Daoy (cell line): ENCODE results near the gene TUBA1B. TPM values are rescaled to one million over a fixed set of nuclear protein-coding genes. Genes with fewer than 3 reads are reported as not detected.

Experiments used
- DNase-seq: peaks from one replicate; pipeline ENCODE4 v3.0.0-alpha.2; 2015; ENCODE audit warnings: low read depth
- total RNA-seq: library from RNA; depleted of rRNA; stranded (reverse); fragments of >200 nt; shearing (Covaris generic); gene quantifications from 2 replicates; pipeline ENCODE4 v1.2.3, GENCODE V29; 2014; rRNA removed

The TUBA1B gene
- total RNA-seq, 1 experiment from 2014 or later, result 3,979 TPM

DNA sequence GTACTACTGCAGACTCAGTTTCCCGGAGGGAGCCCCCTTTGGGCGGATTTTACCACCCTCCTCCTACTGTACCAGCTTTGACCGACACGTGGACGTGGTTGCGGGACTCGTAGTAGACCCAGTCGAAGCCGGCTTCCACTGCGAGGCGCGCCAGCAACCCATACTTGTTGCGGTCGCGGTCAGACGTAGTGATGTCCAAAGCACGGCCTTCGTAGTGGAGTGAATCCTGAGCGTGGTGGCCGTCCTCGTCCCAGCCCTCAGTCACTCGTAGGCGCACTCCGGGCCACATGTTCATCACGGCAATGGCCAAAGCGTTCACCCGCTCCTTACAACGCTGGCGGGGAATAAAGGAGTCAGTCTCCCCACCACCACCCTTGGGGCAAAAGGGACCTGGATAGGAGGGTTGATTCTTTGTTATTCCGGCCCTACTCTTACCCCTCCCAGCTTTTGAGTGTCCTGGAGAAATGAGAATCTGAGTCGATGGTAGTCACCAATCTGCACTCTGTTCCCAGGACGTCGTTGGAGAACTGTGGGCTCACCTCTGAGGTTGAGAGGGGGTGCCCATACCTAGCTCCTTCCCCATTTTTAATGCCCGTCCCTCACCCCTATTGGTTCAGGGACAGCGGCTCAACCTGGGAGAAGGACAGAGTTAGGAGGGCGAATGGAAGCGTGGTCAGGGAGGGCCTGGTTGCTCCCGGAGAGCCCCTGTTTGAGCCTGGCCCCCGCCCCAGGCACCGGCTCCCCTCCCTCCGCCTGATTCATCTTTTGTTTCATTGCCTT is 39.9 kb downstream of the TUBA1B start:
- DNase-seq, result no peak

DNA sequence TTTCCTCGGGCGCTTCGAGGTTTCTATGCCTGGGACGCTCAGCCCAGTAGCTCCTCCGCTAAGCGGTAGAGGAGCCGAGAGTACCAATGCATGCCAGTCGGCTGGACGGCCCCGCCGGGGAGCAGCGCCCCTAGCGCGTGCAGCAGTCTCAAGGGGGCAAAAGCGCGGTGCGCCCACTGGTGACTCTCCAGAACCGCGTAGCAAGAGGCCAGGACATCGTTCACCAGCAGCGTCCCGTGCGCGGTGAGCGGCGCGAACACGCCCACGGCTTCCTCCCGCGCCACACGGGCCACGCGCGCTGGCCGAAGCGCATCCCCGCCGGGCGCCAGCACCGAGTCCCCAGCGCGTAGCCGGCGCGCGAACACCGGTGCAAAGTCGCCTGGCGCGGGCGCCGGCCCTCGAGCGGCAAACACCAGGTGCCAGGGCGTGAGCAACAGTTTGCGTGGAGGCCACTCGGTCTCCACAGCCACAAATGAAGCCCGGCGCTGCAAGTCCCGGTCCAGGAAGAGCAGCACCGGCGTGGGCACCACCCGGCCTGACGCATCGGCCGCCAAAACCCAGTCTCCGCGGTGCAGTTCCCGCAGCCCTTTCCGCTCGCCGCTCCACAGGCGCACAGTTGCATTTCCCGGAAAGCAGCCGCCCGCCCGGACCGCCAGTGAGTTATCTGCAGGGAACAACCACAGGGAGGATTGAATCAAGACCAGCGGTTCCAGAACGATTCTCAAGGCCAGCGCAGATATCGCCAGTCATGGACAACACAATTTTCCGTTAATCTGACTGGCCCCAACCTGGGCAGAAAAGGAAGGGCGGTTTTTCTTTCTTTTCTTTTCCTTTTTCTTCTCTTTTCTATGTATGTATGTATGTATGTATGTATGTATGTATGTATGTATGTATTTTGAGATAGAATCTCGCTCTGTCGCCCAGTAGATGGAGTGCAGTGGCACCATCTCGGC is 41.1 kb downstream of the TUBA1B start:
- DNase-seq, result peak; percentile 41

- no peak for DNase-seq
These were observed 42.3 kb downstream of the TUBA1B start for GRCh38 chr12:49088932-49089330.

GRCh38 chr12:49088150-49088931 is 42.9 kb downstream of the TUBA1B start:
- peak; percentile 96 for DNase-seq

- DNase-seq, result no peak
These were observed 45.1 kb downstream of the TUBA1B start for GRCh38 chr12:49086116-49086515.

DNA sequence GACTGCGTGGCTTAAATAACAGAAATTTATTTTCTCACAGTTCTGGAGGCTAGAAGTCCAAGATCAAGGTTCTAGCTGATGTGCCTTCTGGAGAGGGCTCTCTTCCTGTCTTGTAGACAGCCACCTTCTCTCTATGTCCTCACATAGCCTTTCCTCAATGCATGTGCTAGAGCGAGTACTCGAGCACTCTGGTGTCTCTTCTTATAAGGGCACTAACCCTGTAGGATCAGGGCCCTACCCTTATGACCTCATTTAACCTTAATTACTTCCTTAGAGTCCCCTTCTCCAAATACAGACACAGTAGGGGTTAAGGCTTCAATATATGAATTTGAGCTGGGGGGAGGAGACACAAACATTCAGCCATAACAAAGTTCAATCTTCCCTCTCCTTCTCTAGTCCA is 46.8 kb downstream of the TUBA1B start:
- DNase-seq, result no peak

GRCh38 chr12:49079793-49080192 is 51.4 kb downstream of the TUBA1B start:
- DNase-seq, result no peak

Other genes starting within 250 kb of the TUBA1B start
- gene FKBP11, start 205.9 kb downstream of the TUBA1B start, total RNA-seq, result 7.0 and 28.0 TPM in 2 replicates
- 69.3 and 118 TPM in 2 replicates for gene ARF3, start 173.9 kb downstream of the TUBA1B start, total RNA-seq
- gene WNT10B, start 159.7 kb downstream of the TUBA1B start, total RNA-seq, result 0.63 TPM in 1 of 2 replicates, not detected in the other
- not detected in 2 replicates for gene WNT1, start 153.1 kb downstream of the TUBA1B start, total RNA-seq
- gene DDN, start 132.0 kb downstream of the TUBA1B start, total RNA-seq, result 0.80 TPM in 1 of 2 replicates, not detected in the other
- 67.1 and 68.2 TPM in 2 replicates for gene PRKAG1, start 112.6 kb downstream of the TUBA1B start, total RNA-seq
- gene KMT2D, start 70.6 kb downstream of the TUBA1B start, total RNA-seq, result 10.3 and 11.0 TPM in 2 replicates
- gene RHEBL1, start 61.4 kb downstream of the TUBA1B start, total RNA-seq, result 6.3 and 11.0 TPM in 2 replicates
- not detected in 2 replicates for gene DHH, start 36.6 kb downstream of the TUBA1B start, total RNA-seq
- gene LMBR1L, start 20.5 kb downstream of the TUBA1B start, total RNA-seq, result 18.2 and 19.6 TPM in 2 replicates
- 306 and 316 TPM in 2 replicates for gene TUBA1A, start 57.7 kb upstream of the TUBA1B start, total RNA-seq
- gene TUBA1C, start 133.7 kb upstream of the TUBA1B start, total RNA-seq, result 835 and 1,096 TPM in 2 replicates
- gene PRPH, start 163.8 kb upstream of the TUBA1B start, total RNA-seq, result 0.69 TPM in 1 of 2 replicates, not detected in the other
- 45.5 and 48.3 TPM in 2 replicates for gene TROAP, start 191.9 kb upstream of the TUBA1B start, total RNA-seq
- gene C1QL4, start 205.8 kb upstream of the TUBA1B start, total RNA-seq, result 0.06 and 0.80 TPM in 2 replicates
- 2.4 and 2.7 TPM in 2 replicates for gene DNAJC22, start 215.5 kb upstream of the TUBA1B start, total RNA-seq
- gene SPATS2, start 236.1 kb upstream of the TUBA1B start, total RNA-seq, result 20.9 and 32.3 TPM in 2 replicates